Activated CD4-positive, alpha-beta T cell treated with anti-CD3 and anti-CD28 coated beads, Interleukin-2, Interleukin-4, amounts not matched to agents 100 ng/mL and 50 ng/mL, durations not matched to agents 16 hours and 8 hours (primary cell): ENCODE measurements around the gene LARP1.
A peak's percentile ranks its signal among the peaks of the same experiment; 100 is the strongest.
"Not testable (repeated sequence)": the region's sequence is repeated elsewhere in the genome, so short reads cannot be mapped to it uniquely, and the experiment has no call there.

Source experiments
- DNase-seq: peaks from one replicate; pipeline ENCODE4 v3.0.0-alpha.2; 2020; ENCODE audit warnings: low spot score

Gene LARP1

GRCh38 chr5:154829181-154829588 lies 74.0 kb downstream of the LARP1 start:
- DNase-seq: no peak

DNA sequence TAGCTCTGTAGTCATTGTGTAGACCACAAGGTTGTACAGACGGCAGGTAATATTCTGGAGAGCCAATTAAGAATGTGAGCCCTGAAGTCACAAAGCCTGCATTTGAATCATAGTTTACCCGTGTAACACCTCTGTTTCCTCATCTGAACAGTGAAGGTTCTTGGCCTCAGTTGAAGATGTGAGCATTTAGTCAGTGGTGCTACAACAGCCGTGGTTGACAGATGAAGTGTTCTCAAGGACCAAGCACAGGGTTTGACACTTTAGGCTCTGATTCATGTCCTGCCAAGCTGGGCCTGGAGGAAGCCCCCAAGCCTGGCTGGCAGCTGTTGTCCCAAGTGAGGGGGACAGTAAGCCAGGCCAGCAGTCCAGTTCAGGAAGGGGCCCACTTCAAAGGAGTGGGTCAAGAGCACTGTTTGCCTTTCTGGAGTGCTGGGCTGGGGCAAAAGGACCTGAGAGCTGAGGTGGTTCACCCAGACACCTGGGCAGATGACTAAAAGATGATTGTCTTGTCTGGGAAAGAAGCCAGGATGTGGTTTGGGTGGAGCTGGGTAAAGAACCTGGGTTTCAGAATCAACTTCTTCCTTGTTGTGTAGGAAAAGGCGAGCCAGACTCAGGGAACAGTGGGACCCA lies 74.5 kb downstream of the LARP1 start:
- peak; percentile 24 for DNase-seq

DNA sequence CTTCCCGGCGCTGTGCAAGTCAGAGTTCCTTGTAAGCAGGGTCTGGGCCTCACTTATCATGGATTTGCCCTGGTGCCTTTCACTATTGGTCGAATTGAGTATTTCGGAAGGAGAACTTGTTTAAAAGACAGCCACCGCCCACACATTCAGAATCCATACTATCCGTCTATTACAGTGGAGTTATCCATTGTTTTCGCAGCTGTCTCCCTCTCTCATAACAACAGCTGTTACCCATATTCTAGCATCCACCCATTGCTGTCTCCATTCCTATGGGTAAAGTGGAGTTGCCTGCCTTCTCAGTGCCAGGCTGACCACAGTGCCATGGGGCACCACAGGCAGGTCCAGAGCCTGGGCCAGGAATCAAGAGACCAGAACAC lies 75.0 kb downstream of the LARP1 start:
- DNase-seq: no peak

- DNase-seq: no peak
Observed at GRCh38 chr5:154830596-154830995, 75.4 kb downstream of the LARP1 start.

GRCh38 chr5:154831451-154831850 lies 76.3 kb downstream of the LARP1 start:
- DNase-seq: no peak

GRCh38 chr5:154832804-154833203 lies 77.6 kb downstream of the LARP1 start:
- not testable (repeated sequence) for DNase-seq

GRCh38 chr5:154834053-154834452 lies 78.9 kb downstream of the LARP1 start:
- no peak for DNase-seq

GRCh38 chr5:154835701-154836052 lies 80.5 kb downstream of the LARP1 start:
- DNase-seq: not testable (repeated sequence)

- DNase-seq: no peak
Observed at GRCh38 chr5:154836225-154836624, 81.0 kb downstream of the LARP1 start.

- no peak for DNase-seq
Observed at GRCh38 chr5:154837009-154837901, 82.1 kb downstream of the LARP1 start.

- no peak for DNase-seq
Observed at GRCh38 chr5:154840435-154841272, 85.5 kb downstream of the LARP1 start.

- no peak for DNase-seq
Observed at GRCh38 chr5:154841273-154841661, 86.1 kb downstream of the LARP1 start.

- DNase-seq: no peak
Observed at GRCh38 chr5:154842689-154843530, 87.7 kb downstream of the LARP1 start.

GRCh38 chr5:154844809-154845208 lies 89.6 kb downstream of the LARP1 start:
- no peak for DNase-seq

GRCh38 chr5:154849264-154849785 lies 94.1 kb downstream of the LARP1 start:
- no peak for DNase-seq

DNA sequence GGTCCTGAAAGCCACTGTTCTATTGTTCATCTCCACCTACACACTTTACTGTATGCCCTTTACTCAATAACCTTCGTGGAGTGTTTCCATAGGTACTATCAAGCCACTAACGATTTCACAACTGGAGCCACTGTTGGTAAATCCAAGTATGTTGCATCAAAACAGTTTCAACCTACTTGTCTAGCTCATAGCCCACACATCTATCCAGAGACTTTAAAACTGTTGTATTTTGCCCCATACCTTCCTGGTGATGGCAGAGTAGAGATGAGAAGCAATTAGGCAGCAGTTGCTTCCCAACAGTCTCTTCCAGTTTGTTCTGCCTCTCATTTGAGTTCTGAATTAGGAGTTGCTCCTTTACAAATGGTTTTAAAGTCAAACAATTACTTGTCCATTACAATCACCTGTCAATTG lies 94.6 kb downstream of the LARP1 start:
- no peak for DNase-seq

DNA sequence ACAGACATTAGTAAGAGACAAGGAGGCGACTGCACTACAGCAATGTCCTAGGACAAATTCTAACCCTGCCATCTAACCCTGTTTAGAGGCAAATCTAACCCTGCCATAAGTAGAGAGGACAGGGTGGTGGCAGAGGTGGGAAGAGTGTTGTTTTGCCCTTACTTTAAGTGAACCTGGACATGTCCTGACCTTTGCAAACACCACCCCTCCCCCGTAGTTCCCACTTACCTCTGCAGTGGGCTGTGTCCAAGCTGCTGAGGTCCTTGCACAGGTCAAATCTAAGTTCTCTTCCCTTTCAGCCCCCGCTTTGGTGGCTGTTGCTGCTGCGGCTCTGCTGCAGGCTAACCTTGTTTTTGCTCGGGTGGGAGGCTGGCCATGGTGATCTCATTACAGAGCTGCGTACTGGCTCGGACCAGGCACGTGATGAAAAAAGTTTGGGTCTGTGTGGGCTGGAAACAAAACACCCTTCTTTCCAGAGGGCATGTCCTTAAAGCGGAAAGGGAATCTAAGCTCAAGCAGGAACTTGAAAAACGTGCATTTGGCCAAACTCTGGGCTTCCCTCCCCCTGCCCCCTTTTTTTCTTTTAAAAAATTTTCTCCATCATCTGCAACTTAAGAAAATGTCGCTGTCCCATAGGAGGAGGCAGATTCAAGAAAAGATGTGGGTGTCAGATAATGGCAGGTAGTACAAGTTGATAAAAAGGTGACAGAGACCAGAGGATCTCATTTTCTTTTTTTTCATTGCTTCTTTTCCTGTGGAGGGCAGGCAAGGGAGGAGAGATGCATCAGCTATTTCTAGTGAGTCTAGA lies 95.3 kb downstream of the LARP1 start, which contains the start of gene FAXDC2:
Gene FAXDC2, minus strand, starts transcription at position 349 of the 808 bp plus-strand sequence. CDS start 12,425 bp downstream, outside the sequence.
- no peak for DNase-seq

DNA sequence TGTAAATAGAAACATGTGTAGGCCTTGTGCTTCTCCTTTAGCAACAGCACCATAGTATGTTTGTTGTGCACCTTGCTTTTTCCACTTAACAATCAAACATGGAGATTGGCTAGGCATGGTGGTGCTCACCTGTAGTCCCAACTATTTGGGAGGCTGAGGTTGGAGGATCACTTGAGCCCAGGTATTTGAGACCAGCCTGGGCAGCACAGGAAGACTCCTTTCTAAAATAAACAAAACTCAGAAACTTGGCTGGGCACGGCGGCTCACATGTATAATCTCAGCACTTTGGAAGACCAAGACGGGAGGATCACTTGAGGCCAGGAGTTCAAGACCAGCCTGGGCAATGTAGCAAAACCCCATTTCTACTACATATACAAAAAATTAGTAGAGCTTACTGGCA lies 96.2 kb downstream of the LARP1 start:
- DNase-seq: no peak

DNA sequence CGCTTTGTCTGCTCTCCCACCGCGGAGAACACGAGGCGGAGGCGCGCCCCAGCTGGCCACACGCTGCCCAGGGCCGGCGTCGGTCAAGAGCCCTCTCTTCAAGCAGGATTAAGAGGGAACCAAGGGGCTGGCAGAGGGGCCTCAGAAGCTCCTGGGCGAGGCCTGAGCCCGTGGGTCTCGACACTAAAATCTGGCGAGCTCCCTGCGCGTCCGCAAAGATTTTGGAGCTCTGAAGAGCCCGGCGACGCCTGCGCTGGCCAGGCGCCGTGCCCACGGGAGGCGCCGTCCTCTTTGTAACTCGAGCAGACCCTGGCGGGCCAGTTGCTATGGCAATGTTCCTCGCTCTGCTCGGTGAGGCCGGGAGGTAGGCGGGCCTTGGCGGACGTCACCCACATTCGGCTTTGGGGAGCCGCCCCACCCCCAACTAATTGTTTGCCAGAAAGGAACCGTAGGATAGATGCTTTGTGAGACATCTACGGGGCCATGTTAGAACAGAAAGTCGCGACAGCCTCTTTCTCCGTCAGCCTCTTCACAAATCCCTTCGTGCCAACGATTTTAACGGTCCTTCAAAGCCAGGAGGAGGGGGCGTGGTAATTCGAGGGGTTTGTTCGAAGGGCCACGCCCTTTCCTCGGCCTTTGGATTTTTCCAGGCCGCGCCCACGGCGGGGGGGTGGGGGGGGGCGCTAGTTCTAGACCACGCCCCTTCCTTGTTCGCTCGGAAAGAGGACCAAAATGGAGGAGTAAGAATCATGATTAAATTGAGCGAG lies 102.5 kb downstream of the LARP1 start:
- peak; percentile 86 for DNase-seq
